ENCODE results near the gene MYF5.

Gene MYF5

DNA sequence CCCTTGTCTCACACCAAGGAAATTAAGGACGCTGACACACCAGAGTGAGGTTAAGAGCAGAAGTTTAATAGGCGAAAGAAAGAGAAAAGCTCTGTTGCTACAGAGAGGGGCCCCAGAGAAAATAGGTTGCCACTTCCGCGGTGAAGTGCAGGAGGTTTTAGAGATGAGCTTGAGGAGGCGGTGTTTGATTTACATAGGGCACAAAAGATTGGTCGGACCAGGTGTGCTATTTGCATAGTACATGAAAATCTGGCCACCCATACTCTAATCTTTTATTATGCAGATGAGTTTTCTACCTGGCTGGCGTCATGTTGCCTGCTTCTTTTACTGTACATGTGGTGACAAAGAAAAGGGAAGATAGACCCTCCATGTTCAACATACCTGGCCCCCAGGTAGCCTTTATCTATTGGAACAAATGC, 32.6 kb upstream of the MYF5 start:
- no peak for ATAC-seq
- TF ChIP-seq ZFP3 (CRISPR knock-in tag; IDR thresholded peaks at IDR 0.05) (no peak), BACH2 (CRISPR knock-in tag; IDR thresholded peaks at IDR 0.05; ENCODE audit: borderline replicate concordance) (no peak), ZNF565 (CRISPR knock-in tag; conservative IDR thresholded peaks at IDR 0.05; ENCODE audit: low read depth) (no peak), ZFP30 (CRISPR knock-in tag; IDR thresholded peaks at IDR 0.05) (no peak), CSDC2 (CRISPR knock-in tag; IDR thresholded peaks at IDR 0.05) (no peak), ZC3H10 (CRISPR knock-in tag; IDR thresholded peaks at IDR 0.05) (no peak), ZNF70 (CRISPR knock-in tag; IDR thresholded peaks at IDR 0.05) (no peak), GLIS3 (CRISPR knock-in tag; IDR thresholded peaks at IDR 0.05) (no peak), PPARA (CRISPR knock-in tag; IDR thresholded peaks at IDR 0.05; ENCODE audit: borderline replicate concordance) (no peak), ESRRG (CRISPR knock-in tag; IDR thresholded peaks at IDR 0.05) (no peak), RARB (CRISPR knock-in tag; IDR thresholded peaks at IDR 0.05) (no peak), ZNF8 (CRISPR knock-in tag; IDR thresholded peaks at IDR 0.05) (no peak), TCF4 (CRISPR knock-in tag; IDR thresholded peaks at IDR 0.05; ENCODE audit: borderline replicate concordance) (no peak)
- TF ChIP-seq, protein P1, sequence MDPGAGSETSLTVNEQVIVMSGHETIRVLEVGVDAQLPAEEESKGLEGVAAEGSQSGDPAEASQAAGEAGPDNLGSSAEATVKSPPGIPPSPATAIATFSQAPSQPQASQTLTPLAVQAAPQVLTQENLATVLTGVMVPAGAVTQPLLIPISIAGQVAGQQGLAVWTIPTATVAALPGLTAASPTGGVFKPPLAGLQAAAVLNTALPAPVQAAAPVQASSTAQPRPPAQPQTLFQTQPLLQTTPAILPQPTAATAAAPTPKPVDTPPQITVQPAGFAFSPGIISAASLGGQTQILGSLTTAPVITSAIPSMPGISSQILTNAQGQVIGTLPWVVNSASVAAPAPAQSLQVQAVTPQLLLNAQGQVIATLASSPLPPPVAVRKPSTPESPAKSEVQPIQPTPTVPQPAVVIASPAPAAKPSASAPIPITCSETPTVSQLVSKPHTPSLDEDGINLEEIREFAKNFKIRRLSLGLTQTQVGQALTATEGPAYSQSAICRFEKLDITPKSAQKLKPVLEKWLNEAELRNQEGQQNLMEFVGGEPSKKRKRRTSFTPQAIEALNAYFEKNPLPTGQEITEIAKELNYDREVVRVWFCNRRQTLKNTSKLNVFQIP (CRISPR knock-in tag; IDR thresholded peaks at IDR 0.05; ENCODE audit: borderline replicate concordance, low read depth), result no peak
- TF ChIP-seq, protein P2, sequence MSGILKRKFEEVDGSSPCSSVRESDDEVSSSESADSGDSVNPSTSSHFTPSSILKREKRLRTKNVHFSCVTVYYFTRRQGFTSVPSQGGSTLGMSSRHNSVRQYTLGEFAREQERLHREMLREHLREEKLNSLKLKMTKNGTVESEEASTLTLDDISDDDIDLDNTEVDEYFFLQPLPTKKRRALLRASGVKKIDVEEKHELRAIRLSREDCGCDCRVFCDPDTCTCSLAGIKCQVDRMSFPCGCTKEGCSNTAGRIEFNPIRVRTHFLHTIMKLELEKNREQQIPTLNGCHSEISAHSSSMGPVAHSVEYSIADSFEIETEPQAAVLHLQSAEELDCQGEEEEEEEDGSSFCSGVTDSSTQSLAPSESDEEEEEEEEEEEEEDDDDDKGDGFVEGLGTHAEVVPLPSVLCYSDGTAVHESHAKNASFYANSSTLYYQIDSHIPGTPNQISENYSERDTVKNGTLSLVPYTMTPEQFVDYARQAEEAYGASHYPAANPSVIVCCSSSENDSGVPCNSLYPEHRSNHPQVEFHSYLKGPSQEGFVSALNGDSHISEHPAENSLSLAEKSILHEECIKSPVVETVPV (CRISPR knock-in tag; IDR thresholded peaks at IDR 0.05), result no peak
- TF ChIP-seq, protein P3, sequence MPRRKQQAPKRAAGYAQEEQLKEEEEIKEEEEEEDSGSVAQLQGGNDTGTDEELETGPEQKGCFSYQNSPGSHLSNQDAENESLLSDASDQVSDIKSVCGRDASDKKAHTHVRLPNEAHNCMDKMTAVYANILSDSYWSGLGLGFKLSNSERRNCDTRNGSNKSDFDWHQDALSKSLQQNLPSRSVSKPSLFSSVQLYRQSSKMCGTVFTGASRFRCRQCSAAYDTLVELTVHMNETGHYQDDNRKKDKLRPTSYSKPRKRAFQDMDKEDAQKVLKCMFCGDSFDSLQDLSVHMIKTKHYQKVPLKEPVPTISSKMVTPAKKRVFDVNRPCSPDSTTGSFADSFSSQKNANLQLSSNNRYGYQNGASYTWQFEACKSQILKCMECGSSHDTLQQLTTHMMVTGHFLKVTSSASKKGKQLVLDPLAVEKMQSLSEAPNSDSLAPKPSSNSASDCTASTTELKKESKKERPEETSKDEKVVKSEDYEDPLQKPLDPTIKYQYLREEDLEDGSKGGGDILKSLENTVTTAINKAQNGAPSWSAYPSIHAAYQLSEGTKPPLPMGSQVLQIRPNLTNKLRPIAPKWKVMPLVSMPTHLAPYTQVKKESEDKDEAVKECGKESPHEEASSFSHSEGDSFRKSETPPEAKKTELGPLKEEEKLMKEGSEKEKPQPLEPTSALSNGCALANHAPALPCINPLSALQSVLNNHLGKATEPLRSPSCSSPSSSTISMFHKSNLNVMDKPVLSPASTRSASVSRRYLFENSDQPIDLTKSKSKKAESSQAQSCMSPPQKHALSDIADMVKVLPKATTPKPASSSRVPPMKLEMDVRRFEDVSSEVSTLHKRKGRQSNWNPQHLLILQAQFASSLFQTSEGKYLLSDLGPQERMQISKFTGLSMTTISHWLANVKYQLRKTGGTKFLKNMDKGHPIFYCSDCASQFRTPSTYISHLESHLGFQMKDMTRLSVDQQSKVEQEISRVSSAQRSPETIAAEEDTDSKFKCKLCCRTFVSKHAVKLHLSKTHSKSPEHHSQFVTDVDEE (CRISPR knock-in tag; IDR thresholded peaks at IDR 0.05), result no peak
- TF ChIP-seq, protein P4, sequence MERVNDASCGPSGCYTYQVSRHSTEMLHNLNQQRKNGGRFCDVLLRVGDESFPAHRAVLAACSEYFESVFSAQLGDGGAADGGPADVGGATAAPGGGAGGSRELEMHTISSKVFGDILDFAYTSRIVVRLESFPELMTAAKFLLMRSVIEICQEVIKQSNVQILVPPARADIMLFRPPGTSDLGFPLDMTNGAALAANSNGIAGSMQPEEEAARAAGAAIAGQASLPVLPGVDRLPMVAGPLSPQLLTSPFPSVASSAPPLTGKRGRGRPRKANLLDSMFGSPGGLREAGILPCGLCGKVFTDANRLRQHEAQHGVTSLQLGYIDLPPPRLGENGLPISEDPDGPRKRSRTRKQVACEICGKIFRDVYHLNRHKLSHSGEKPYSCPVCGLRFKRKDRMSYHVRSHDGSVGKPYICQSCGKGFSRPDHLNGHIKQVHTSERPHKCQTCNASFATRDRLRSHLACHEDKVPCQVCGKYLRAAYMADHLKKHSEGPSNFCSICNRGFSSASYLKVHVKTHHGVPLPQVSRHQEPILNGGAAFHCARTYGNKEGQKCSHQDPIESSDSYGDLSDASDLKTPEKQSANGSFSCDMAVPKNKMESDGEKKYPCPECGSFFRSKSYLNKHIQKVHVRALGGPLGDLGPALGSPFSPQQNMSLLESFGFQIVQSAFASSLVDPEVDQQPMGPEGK (CRISPR knock-in tag; IDR thresholded peaks at IDR 0.05; ENCODE audit: borderline replicate concordance), result no peak
- TF ChIP-seq, protein P5, sequence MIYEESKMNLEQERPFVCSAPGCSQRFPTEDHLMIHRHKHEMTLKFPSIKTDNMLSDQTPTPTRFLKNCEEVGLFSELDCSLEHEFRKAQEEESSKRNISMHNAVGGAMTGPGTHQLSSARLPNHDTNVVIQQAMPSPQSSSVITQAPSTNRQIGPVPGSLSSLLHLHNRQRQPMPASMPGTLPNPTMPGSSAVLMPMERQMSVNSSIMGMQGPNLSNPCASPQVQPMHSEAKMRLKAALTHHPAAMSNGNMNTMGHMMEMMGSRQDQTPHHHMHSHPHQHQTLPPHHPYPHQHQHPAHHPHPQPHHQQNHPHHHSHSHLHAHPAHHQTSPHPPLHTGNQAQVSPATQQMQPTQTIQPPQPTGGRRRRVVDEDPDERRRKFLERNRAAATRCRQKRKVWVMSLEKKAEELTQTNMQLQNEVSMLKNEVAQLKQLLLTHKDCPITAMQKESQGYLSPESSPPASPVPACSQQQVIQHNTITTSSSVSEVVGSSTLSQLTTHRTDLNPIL (CRISPR knock-in tag; IDR thresholded peaks at IDR 0.05; ENCODE audit: low read depth), result no peak

DNA sequence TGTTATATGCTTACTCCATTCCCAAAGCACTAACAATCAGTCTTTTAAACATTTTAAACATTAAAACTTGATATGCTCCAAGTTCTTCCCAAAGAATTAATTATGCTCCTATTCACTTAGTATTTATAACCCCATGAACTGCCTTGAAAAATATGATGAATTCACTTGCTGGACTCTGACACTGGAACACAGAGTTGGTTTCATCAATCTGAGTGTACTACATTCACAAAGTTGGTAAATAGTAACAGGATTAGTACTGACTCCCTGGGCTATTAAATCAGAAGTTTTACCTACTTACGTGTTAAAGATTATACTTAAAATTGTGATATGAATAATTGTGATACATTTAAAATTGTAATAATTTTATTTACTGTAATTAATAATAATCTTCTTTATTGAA, 26.6 kb upstream of the MYF5 start:
- TF ChIP-seq ZNF70 (CRISPR knock-in tag; IDR thresholded peaks at IDR 0.05), result no peak

DNA sequence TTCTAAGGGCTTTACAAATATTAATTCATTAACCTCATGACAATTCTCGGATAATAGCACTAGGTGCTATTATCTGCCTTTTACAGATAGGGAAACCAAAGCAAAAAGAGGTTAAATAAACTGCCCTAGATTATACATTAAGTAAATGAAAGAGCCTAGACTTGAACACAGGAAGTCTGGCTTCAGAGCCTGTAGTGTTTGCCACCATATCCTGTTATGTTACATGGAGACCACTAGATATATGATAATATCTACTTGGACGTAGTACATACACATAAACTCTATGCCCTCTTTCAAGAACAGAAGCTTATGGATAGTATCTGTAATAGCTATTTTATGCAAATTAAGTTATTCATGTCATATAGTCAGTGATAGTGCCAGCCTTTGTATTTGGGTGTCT, 26.2 kb upstream of the MYF5 start:
- no peak for ATAC-seq
- TF ChIP-seq RARB (CRISPR knock-in tag; IDR thresholded peaks at IDR 0.05) (no peak), ISL1 (CRISPR knock-in tag; IDR thresholded peaks at IDR 0.05) (no peak), GLIS3 (CRISPR knock-in tag; IDR thresholded peaks at IDR 0.05) (no peak), ZFP30 (CRISPR knock-in tag; IDR thresholded peaks at IDR 0.05) (no peak), ZFP3 (CRISPR knock-in tag; IDR thresholded peaks at IDR 0.05) (no peak), CSDC2 (CRISPR knock-in tag; IDR thresholded peaks at IDR 0.05) (no peak), ZNF8 (CRISPR knock-in tag; IDR thresholded peaks at IDR 0.05) (no peak), PPARA (CRISPR knock-in tag; IDR thresholded peaks at IDR 0.05; ENCODE audit: borderline replicate concordance) (no peak), ZC3H10 (CRISPR knock-in tag; IDR thresholded peaks at IDR 0.05) (no peak), OSR1 (CRISPR knock-in tag; IDR thresholded peaks at IDR 0.05) (no peak), ZNF70 (CRISPR knock-in tag; IDR thresholded peaks at IDR 0.05) (no peak), TOX (CRISPR knock-in tag; IDR thresholded peaks at IDR 0.05; ENCODE audit: borderline replicate concordance) (no peak), TCF4 (CRISPR knock-in tag; IDR thresholded peaks at IDR 0.05; ENCODE audit: borderline replicate concordance) (no peak)
- TF ChIP-seq, protein P2 (CRISPR knock-in tag; IDR thresholded peaks at IDR 0.05), result no peak
- TF ChIP-seq, protein P5 (CRISPR knock-in tag; IDR thresholded peaks at IDR 0.05; ENCODE audit: low read depth), result no peak
- TF ChIP-seq, protein P4 (CRISPR knock-in tag; IDR thresholded peaks at IDR 0.05; ENCODE audit: borderline replicate concordance), result no peak

More for the DNA sequence above, 26.6 kb upstream of the MYF5 start:
- ATAC-seq, result no peak
